Measurements from ENCODE around the gene POGK.
A peak's percentile ranks its signal among the peaks of the same experiment; 100 is the strongest.
"Not testable (repeated sequence)": the region's sequence is repeated elsewhere in the genome, so short reads cannot be mapped to it uniquely, and the experiment has no call there.

Gene POGK

DNA sequence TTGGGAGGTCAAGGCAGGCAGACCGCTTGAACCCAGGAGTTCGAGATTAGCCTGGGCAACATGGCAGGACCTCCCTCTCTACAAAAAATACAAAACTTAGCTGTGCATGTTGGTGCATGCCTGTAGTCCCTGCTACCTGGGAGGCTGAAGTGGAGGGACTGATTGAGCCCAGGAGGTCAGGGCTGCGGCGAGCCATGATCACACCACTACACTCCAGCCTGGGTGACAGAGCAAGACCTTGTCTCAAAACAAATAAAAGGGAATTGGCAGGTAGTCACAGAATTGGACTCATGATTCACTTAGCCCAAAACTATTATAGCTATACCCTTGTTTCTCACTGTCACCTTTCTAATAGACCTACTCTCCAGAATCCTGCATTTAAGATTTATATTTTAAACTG, 31.3 kb downstream of the POGK start:
- Mint-ChIP-seq H3K36me3 (ENCODE audit: low read depth) (peaks cover 71% of the 10 kb centered on the region), H3K9me3 (no peaks in the 10 kb centered on the region), H3K27me3 (no peaks in the 10 kb centered on the region), H3K4me1 (ENCODE audit: low read depth) (peaks cover 66% of the 10 kb centered on the region), H3K4me3 (no peak overlapping the region), H3K27ac (peak overlapping the region; percentile 8)
- DNase-seq, result no peak

DNA sequence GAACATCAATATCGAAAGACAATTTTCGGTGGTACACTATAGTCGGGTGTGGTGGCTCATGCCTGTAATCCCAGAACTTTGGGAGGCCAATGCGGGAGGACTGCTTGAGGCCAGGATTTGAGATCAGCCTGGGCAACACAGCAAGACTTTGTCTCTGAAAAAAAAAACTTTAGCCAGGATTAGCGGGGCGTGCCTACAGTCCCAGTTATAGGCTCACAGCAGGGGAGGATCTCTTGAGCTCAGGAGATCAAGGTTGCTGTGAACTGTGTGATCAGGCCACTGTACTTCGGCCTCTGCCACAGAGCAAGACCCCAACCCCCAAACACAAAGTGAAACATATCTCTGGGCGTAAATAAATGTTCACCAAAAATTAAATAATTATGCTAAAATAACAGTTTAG, 35.2 kb downstream of the POGK start:
- Mint-ChIP-seq H3K4me3 (peak overlapping the region; percentile 50), H3K4me1 (ENCODE audit: low read depth) (peaks cover 64% of the 10 kb centered on the region), H3K36me3 (ENCODE audit: low read depth) (peaks cover 38% of the 10 kb centered on the region), H3K9me3 (peaks cover 4% of the 10 kb centered on the region), H3K27me3 (no peaks in the 10 kb centered on the region), H3K27ac (no peak overlapping the region)
- no peak for DNase-seq

DNA sequence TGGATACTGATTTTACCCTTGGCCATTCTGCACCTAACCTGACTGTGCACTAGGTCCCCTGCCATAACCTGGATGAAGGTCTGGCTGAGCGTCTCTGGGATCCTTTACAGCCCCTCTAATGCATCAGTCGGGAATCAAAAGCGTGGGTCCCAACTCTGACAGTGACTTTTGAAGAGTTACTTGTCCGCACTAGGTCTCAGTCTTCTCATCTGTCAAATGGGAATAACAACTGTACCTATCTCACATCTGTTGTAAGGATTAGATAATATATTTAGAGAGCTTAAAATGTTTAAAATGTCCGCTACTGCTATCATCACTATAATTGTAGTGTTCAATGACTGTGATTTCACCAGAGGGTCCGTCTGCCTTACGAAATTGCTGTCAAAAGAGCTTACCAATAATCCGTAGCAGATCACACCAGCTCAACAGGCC, 36.0 kb downstream of the POGK start:
- Mint-ChIP-seq H3K4me3 (peak overlapping the region; percentile 96), H3K27me3 (no peaks in the 10 kb centered on the region), H3K27ac (peak overlapping the region; percentile 87), H3K9me3 (peaks cover 4% of the 10 kb centered on the region), H3K4me1 (ENCODE audit: low read depth) (peaks cover 55% of the 10 kb centered on the region), H3K36me3 (ENCODE audit: low read depth) (peaks cover 35% of the 10 kb centered on the region)
- no peak for DNase-seq

DNA sequence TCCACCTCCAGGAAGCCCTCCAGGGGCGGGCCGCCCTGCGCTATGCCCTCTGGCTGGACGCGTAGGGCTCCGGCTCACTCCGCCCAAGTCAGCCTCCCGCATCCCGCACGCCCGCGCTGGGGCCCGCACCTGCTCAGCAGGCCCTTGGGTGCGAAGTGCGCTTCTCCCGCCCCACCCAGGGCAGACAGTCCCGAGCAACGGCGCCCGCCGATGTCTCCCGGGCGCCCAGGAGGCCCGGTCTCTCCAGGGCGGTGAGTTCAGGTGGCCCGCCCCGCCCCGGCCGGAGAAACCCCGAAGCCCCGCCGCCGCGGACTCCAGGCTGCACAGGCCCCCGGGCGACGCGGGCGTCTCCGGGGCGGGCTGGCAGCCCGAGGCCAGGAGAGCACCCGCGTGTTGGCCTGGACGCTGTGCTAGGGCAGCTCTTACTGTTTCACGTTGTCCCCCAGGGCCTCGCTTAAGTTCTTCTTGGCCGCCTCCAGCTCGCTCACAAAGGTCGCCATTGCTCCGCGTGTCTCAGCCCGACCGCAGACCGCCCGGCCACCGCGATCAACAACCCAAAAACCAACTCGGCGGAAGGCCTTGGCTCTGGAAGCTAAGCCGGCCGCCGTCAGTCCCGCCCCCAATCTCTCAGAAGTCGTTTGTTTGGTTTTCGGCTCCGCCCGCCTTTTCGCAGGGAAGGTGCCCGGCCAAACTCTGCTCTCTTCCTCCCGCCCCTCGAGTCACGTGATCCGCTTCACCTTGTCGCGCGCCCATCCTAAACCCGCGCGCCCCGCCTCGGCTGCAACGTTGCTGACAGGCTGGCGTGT, 36.7 kb downstream of the POGK start, which contains the start of gene TADA1:
TADA1 (minus strand) TSS at position 531 of the 806 bp plus-strand sequence; CDS start at position 500, 31 bp downstream.
- H3K27ac Mint-ChIP-seq, result peak within 1 kb of the TSS; percentile 99
- peak; percentile 97 for DNase-seq
- peak within 1 kb of the TSS; percentile 96 for H3K4me3 Mint-ChIP-seq
- H3K27me3 Mint-ChIP-seq, result no peaks in the 10 kb centered on the region
- H3K4me1 Mint-ChIP-seq (ENCODE audit: low read depth), result peaks cover 50% of the 10 kb centered on the region
- peaks cover 33% of the 10 kb centered on the region for H3K36me3 Mint-ChIP-seq (ENCODE audit: low read depth)
- H3K9me3 Mint-ChIP-seq, result peaks cover 4% of the 10 kb centered on the region

DNA sequence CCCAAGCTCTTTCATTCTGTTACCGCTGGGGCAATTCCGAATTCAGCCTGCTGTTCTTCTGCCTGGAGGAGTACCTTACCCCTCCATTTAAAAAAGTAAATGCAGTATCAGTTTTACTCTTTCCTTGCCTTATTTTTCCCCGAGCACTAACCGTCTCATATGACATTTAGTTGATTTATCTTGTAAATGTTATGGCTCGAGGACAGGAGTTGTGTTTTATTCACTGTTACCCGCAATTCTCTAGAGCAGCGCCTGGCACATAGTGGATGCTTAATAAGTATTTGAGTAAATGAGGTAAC, 37.2 kb downstream of the POGK start:
- Mint-ChIP-seq H3K9me3 (peaks cover 4% of the 10 kb centered on the region), H3K4me1 (ENCODE audit: low read depth) (peaks cover 44% of the 10 kb centered on the region), H3K27ac (peak overlapping the region; percentile 99), H3K4me3 (peak overlapping the region; percentile 96), H3K36me3 (ENCODE audit: low read depth) (peaks cover 31% of the 10 kb centered on the region), H3K27me3 (no peaks in the 10 kb centered on the region)
- no peak for DNase-seq

DNA sequence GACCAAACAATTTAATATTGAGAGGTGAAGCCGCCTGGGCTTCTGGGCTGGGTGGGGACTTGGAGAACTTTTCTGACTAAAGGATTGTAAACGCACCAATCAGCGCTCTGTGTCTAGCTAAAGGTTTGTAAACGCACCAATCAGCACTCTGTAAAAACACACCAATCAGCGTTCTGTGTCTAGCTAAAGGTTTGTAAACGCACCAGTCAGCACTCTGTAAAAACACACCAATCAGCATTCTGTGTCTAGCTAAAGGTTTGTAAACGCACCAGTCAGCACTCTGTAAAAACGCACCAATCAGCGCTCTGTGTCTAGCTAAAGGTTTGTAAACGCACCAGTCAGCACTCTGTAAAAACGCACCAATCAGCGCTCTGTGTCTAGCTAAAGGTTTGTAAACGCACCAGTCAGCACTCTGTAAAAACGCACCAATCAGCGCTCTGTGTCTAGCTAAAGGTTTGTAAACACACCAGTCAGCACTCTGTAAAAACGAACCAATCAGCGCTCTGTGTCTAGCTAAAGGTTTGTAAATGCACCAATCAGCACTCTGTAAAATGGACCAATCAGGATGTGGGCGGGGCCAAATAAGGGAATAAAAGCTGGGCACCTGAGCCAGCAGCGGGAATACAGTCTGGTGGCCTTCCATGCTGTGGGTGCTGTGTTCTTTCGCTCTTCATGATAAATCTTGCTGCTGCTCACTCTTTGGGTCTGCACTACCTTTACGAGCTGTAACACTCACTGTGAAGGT, 39.1 kb downstream of the POGK start:
- H3K27me3 Mint-ChIP-seq, DNase-seq, H3K9me3 Mint-ChIP-seq, H3K4me3 Mint-ChIP-seq, H3K27ac Mint-ChIP-seq: not testable (repeated sequence)
- peaks cover 18% of the 10 kb centered on the region for H3K36me3 Mint-ChIP-seq (ENCODE audit: low read depth)
- H3K4me1 Mint-ChIP-seq (ENCODE audit: low read depth), result peaks cover 28% of the 10 kb centered on the region

DNA sequence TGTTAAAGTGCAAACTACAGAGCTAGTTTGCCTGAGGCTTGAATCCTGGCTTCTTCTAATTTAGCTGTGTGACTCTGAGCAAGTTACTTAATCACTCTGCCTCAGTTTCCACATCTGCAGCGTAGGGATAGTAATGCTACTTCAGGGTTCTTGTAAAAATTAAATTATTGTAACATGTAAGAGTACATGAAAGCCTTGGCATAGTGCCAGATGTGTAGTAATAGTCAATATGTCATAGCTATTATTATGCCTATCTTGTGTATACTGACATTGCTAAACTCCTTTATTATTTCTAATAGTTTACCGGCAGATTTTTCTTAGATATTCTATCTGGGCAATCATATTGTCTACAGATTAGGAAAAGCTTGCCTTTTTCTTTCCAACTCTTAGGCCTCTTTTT, 43.6 kb downstream of the POGK start:
- Mint-ChIP-seq H3K4me1 (ENCODE audit: low read depth) (peaks cover 16% of the 10 kb centered on the region), H3K27me3 (peaks cover 28% of the 10 kb centered on the region), H3K27ac (no peak overlapping the region), H3K4me3 (no peak overlapping the region), H3K9me3 (peaks cover 4% of the 10 kb centered on the region), H3K36me3 (ENCODE audit: low read depth) (no peaks in the 10 kb centered on the region)
- no peak for DNase-seq

DNA sequence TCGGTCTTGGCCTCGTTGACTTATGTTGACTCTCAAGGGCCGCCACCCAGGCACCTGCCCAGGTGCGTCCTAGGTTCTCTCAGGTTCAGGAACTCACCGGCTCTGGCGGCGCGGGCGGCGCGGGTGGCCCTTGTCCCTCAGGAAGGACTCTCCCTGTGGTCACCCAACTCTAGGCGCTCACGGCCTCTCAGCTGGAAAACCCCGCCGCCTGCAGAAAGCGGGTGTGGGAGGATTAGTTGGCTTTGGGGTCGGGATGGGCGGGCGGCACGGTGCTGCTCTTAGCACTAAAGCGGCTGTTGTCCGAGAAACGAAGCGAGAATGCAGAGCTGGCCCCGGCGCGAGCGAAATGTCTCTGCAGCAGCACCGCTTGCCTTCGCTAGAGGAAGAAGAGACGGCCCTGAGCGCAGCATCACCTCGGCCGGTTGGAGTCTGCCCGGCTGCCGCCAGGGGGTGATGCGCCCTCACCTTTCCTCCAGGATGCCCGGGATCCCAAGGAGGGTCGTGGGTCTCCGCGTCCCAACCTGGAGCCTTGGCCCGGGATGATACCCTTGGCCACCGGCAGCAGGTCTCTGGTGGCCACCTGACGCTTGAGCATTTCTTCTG, 44.9 kb downstream of the POGK start:
- no peaks in the 10 kb centered on the region for H3K9me3 Mint-ChIP-seq
- H3K36me3 Mint-ChIP-seq (ENCODE audit: low read depth), result no peaks in the 10 kb centered on the region
- no peak overlapping the region for H3K27ac Mint-ChIP-seq
- H3K4me1 Mint-ChIP-seq (ENCODE audit: low read depth), result peaks cover 16% of the 10 kb centered on the region
- peak; percentile 54 for DNase-seq
- peak overlapping the region; percentile 23 for H3K4me3 Mint-ChIP-seq
- peaks cover 28% of the 10 kb centered on the region for H3K27me3 Mint-ChIP-seq

DNA sequence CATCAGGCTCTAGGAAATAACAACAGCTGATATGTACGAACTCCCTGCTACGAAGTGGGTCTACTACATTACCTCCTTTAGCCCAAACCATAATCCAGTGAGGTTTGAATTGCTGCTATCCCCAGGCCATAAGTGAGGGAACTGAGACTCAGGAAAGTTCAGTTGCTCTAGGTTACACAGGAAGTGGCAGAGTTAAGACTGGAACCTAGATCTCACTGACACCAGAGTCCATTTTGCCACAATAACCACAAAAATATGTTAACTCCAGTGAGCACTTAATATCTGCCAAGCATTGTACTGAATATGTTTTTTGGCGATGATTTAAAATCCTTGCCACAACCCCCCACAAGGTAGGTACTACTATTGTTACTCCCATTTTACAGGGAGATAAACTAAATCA, 45.7 kb downstream of the POGK start:
- no peak overlapping the region for H3K27ac Mint-ChIP-seq
- H3K27me3 Mint-ChIP-seq, result peaks cover 32% of the 10 kb centered on the region

DNA sequence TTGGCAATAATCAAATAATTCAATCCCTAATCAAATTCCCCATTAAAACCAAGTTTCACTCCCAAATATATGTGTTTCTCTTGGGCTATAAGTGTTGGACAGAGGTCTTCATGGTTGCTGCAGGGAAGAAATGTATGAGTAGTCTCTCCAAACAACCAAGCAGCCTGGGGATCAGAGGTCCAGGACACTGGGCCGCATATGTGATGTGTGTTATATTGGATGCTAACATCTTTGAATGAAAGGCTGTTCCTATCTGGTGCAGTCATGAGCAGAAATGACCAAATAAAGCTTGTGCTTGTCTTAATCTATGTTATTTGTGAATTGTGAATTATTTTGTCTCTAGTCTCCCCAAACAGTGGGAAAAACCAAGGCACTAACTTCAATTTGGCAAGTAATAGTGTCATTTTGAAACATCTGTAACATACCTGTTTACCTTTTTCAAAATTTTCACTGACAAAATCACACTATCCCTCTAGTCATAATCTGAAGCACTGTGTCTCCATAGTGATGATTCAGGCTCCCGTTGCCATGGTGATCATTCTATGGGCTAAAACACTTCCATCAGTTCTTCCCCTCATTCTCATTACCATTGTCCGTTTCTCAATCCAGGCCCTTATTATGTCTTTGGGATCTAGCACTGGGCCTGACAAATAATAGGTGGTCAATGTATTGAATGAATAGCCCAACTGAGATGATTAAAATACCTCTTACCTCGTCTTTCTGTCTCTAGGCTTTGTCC, 49.3 kb downstream of the POGK start:
- H3K4me1 Mint-ChIP-seq (ENCODE audit: low read depth), result peaks cover 16% of the 10 kb centered on the region
- H3K27ac Mint-ChIP-seq, result no peak overlapping the region
- H3K27me3 Mint-ChIP-seq, result peaks cover 29% of the 10 kb centered on the region
- no peak for DNase-seq
- no peaks in the 10 kb centered on the region for H3K9me3 Mint-ChIP-seq
- no peak overlapping the region for H3K4me3 Mint-ChIP-seq
- H3K36me3 Mint-ChIP-seq (ENCODE audit: low read depth), result no peaks in the 10 kb centered on the region

More for the DNA sequence above, 45.7 kb downstream of the POGK start:
- no peak for DNase-seq
- Mint-ChIP-seq H3K9me3 (no peaks in the 10 kb centered on the region), H3K4me3 (no peak overlapping the region), H3K36me3 (ENCODE audit: low read depth) (no peaks in the 10 kb centered on the region), H3K4me1 (ENCODE audit: low read depth) (peaks cover 16% of the 10 kb centered on the region)

DNA sequence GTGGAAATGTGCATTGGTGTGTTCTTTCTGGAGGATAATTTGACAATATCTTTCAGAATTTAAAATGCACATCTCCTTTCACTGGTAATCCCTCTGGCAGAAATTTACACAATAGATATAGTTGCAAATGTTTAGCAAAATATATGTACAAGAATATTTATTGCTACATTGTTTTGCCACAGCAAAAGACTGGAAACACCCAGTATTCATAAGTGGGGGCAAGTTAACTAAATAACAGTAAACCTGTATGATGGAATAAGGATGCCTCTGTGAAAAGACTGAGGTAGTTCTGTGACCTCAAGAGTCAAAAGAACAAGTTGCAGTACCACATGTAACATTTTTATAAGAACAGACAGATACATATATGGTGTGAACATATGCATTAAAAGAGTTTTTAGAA, 50.5 kb downstream of the POGK start:
- Mint-ChIP-seq H3K9me3 (no peaks in the 10 kb centered on the region), H3K4me1 (ENCODE audit: low read depth) (peaks cover 4% of the 10 kb centered on the region), H3K4me3 (no peak overlapping the region), H3K36me3 (ENCODE audit: low read depth) (no peaks in the 10 kb centered on the region), H3K27ac (no peak overlapping the region), H3K27me3 (peaks cover 22% of the 10 kb centered on the region)
- no peak for DNase-seq

DNA sequence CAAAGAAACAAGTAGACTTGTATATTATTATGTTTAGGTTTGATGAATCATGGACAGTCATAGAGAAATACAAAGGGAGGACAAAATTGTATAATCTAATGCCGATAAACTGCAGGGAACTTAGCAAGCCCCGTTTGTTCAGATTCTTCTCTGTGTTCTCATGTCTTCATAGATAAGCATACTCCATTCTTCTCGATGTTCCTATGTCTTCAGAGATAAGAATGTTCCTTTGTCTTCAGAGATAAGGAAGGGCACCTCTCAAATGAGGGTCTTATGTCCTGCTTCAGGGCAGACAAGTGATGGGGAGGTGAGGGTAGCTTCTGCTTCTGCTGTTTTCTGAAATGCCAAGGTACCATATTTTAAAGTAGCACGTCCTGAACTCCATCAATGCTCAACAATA, 56.5 kb downstream of the POGK start:
- peaks cover 19% of the 10 kb centered on the region for H3K27me3 Mint-ChIP-seq
- no peaks in the 10 kb centered on the region for H3K4me1 Mint-ChIP-seq (ENCODE audit: low read depth)
- H3K36me3 Mint-ChIP-seq (ENCODE audit: low read depth), result no peaks in the 10 kb centered on the region
- no peak overlapping the region for H3K27ac Mint-ChIP-seq
- DNase-seq, result no peak
- no peak overlapping the region for H3K4me3 Mint-ChIP-seq
- H3K9me3 Mint-ChIP-seq, result peaks cover 4% of the 10 kb centered on the region

DNA sequence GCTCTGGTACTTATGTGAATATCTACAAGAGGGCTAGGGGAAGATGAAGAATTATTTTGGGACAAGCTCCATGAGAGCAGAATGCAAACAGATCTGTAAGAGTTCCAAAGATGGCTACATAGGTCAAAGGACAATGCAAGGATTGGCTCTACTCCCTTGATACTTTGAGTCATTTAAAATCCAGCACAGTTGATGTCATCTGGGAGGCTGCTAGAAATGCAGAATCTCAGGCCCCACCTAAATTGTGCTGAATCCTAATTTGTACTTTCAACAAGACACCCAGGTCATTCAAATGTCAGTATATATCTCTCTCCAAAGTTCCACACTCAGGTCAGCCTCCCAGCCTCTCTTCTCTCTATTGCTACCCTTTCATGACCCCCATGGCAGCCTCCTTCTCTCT, 60.5 kb downstream of the POGK start:
- Mint-ChIP-seq H3K36me3 (ENCODE audit: low read depth) (no peaks in the 10 kb centered on the region), H3K4me3 (no peak overlapping the region), H3K27ac (no peak overlapping the region), H3K9me3 (peaks cover 4% of the 10 kb centered on the region), H3K4me1 (ENCODE audit: low read depth) (peaks cover 2% of the 10 kb centered on the region), H3K27me3 (peaks cover 14% of the 10 kb centered on the region)
- DNase-seq, result no peak

DNA sequence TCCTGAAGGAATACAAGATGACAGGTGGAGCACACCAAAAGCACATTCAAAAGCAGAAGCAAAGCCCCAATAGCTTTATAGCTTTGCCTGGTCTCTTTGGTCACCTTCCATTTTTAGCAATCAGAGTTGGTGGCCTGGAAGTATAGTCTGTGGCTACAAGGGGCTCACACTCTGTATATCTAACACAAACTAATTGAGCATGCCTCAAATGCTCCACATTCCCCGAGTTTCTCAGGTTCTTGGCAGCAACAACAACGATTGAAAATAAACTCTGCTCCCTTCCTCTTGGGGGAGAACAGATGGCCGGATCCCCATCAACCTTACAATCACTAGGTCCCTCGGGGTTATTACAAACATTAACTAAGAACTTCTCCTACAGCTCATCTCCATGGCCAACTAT, 61.7 kb downstream of the POGK start:
- DNase-seq, result no peak
- H3K4me3 Mint-ChIP-seq, result no peak overlapping the region
- no peak overlapping the region for H3K27ac Mint-ChIP-seq
- H3K9me3 Mint-ChIP-seq, result peaks cover 4% of the 10 kb centered on the region
- no peaks in the 10 kb centered on the region for H3K36me3 Mint-ChIP-seq (ENCODE audit: low read depth)
- peaks cover 2% of the 10 kb centered on the region for H3K4me1 Mint-ChIP-seq (ENCODE audit: low read depth)
- peaks cover 11% of the 10 kb centered on the region for H3K27me3 Mint-ChIP-seq

All from activated T-cell treated with anti-CD3 and anti-CD28 coated beads, Interleukin-2, amount 50 U/mL, for 24 hours (primary cell).